K562 (cell line): Measurements from ENCODE around the gene SH3BP5. TPM values are rescaled to one million over a fixed set of nuclear protein-coding genes. Genes with fewer than 3 reads are reported as not detected.

Experiments
- ATF2 ChIP-seq: sonication (generic); formaldehyde crosslinking; IDR thresholded peaks from 2 replicates; pipeline ENCODE4 v1.8.1; 2022; ENCODE audit warnings: missing genetic modification reagents
- CCAR2 ChIP-seq: fragments of 200-400 bp; formaldehyde crosslinking; IDR thresholded peaks from 2 replicates; pipeline ENCODE4 v1.6.1; 2017; ENCODE audit warnings: mild to moderate bottlenecking, low read depth, low read length
- DDX20 ChIP-seq: fragments of 450-650 bp; IDR thresholded peaks from 2 replicates; pipeline ENCODE4 v1.6.1; 2016; ENCODE audit warnings: missing genetic modification characterization, low read depth, mild to moderate bottlenecking, missing compliant biosample characterization, moderate library complexity
- FOSL1 ChIP-seq: fragments of 200-800 bp; sonication (Bioruptor generic); conservative IDR thresholded peaks from 2 replicates; pipeline ENCODE4 v1.6.1; 2016; ENCODE audit warnings: missing genetic modification characterization, missing compliant biosample characterization
- FOXM1 ChIP-seq, 2 experiments: fragments of 450-650 bp in 1 of 2; sonication (generic) in 1 of 2; formaldehyde crosslinking in 1 of 2; IDR thresholded peaks; 2 replicates each; pipeline versions ENCODE4 v1.6.1 to v1.9.0; 2017 to 2022; ENCODE audit warnings: low read depth in 2 of 2, mild to moderate bottlenecking in 2 of 2, missing genetic modification reagents in 1 of 2, moderate library complexity in 1 of 2
- FOXP1 ChIP-seq: sonication (generic); formaldehyde crosslinking; IDR thresholded peaks from 2 replicates; pipeline ENCODE4 v1.8.0; 2022; ENCODE audit warnings: mild to moderate bottlenecking, missing genetic modification reagents
- HCFC1 ChIP-seq: IDR thresholded peaks from 2 replicates; pipeline ENCODE4 v1.6.1; 2012; ENCODE audit warnings: low read depth, low read length, improper control_type of control experiment
- HDAC2 ChIP-seq: fragments of 450-650 bp; IDR thresholded peaks from 2 replicates; pipeline ENCODE4 v1.6.1; 2016; ENCODE audit warnings: mild to moderate bottlenecking
- POLR2H ChIP-seq: IDR thresholded peaks from 2 replicates; pipeline ENCODE4 v1.6.1; 2016; ENCODE audit warnings: missing genetic modification characterization, low read depth, mild to moderate bottlenecking, control low read depth, missing compliant biosample characterization, moderate library complexity
- RBM25 ChIP-seq: fragments of 200-400 bp; formaldehyde crosslinking; IDR thresholded peaks from 2 replicates; pipeline ENCODE4 v1.6.1; 2018; ENCODE audit warnings: low read length, low read depth, moderate library complexity; ENCODE audit not compliant: severe bottlenecking
- RFX5 ChIP-seq: IDR thresholded peaks from 2 replicates; pipeline ENCODE4 v1.6.1; 2011; ENCODE audit warnings: low read depth, mild to moderate bottlenecking, improper control_type of control experiment, low read length
- SMARCA5 ChIP-seq: fragments of 450-650 bp; IDR thresholded peaks from 2 replicates; pipeline ENCODE4 v1.6.1; 2016
- SREBF1 ChIP-seq: fragments of 150-350 bp; IDR thresholded peaks from 2 replicates; pipeline ENCODE4 v1.6.1; 2014; ENCODE audit warnings: antibody characterized with exemption, low read depth, low read length, borderline replicate concordance
- TRIM28 ChIP-seq: fragments of 450-650 bp; IDR thresholded peaks from 2 replicates; pipeline ENCODE4 v1.6.1; 2017
- ZFP30 ChIP-seq: fragments of 250-450 bp; sonication (Bioruptor Pico); IDR thresholded peaks from 2 replicates; pipeline ENCODE4 v1.8.0; 2022; ENCODE audit warnings: moderate library complexity, mild to moderate bottlenecking, inconsistent platforms, borderline replicate concordance
- ZNF655 ChIP-seq: fragments of 250-450 bp; sonication (Bioruptor Pico); IDR thresholded peaks from 2 replicates; pipeline ENCODE4 v1.5.0; 2021
- polyA plus RNA-seq, 8 experiments: library from polyadenylated mRNA; depleted of rRNA in 4 of 8; stranded (reverse) in 5 of 8; unstranded in 3 of 8; fragments of >200 nt; fragmentation: Nextera tagmentation in 2 of 8; fragmentation: Illumina TruSeq in 1 of 8; extraction: Ambion mirVana in 2 of 8; extraction: Trizol in 1 of 8; gene quantifications; 2 replicates each; pipeline versions ENCODE4 v1.2.1 to v1.2.3, GENCODE V29; 2011 to 2014; ENCODE audit warnings: inconsistent platforms in 1 of 8, missing spikeins in 1 of 8
- total RNA-seq, 7 experiments: library from RNA; depleted of rRNA in 6 of 7; stranded (reverse); fragments of >200 nt in 6 of 7; fragmentation: Illumina TruSeq in 2 of 7; extraction: Trizol in 2 of 7; gene quantifications; 2 replicates each; pipeline versions ENCODE4 v1.2.1 to v1.2.3, GENCODE V29; 2011 to 2021; ENCODE audit warnings: low replicate concordance in 1 of 7
- TF ChIP-seq, protein P1 (sequence below): sonication (generic); formaldehyde crosslinking; IDR thresholded peaks from 2 replicates; pipeline ENCODE4 v1.9.0; 2022; ENCODE audit warnings: mild to moderate bottlenecking, missing genetic modification reagents
- TF ChIP-seq, protein P2 (sequence below): fragments of 450-650 bp; formaldehyde crosslinking; IDR thresholded peaks from 2 replicates; pipeline ENCODE4 v1.4.0; 2022; ENCODE audit warnings: missing genetic modification characterization
- TF ChIP-seq, protein P3 (sequence below): sonication (generic); formaldehyde crosslinking; IDR thresholded peaks from 2 replicates; pipeline ENCODE4 v1.8.0; 2022; ENCODE audit warnings: mild to moderate bottlenecking, missing genetic modification reagents
- TF ChIP-seq, protein P4 (sequence below): fragments of 250-450 bp; sonication (Bioruptor Pico); IDR thresholded peaks from 2 replicates; pipeline ENCODE4 v1.4.0; 2020; ENCODE audit warnings: mild to moderate bottlenecking

The SH3BP5 gene
- total and polyA plus RNA-seq, 9 of the 15 experiments (the other 6 are each of a cell fraction or from before 2014, with no cell fraction given) = 2.9 to 29.0 (median 14.9) TPM

DNA sequence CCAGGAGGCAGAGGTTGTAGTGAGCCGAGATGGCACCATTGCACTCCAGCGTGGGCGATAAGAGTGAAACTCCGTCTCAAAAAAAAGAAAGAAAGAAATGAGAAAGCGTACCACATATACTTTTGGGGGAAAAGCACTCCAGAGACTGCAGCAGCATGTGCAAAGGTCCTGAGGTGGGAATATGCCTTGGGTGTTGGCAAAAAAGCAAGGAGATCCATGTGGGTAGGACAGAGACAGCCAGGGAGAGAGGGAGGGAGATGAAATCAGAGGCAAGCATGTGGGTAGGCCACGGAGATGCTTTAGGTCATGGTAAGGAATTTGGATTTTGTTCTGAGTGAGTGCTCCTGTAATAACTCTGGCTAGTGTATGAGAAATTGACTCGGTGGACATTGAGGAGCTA is 3.7 kb upstream of the SH3BP5 start (continued):
- TF ChIP-seq FOXM1 (IDR thresholded peaks at IDR 0.05; ENCODE audit: low read depth) = no peak
- no peak for TF ChIP-seq FOXM1 (CRISPR knock-in tag; IDR thresholded peaks at IDR 0.05; ENCODE audit: low read depth)
- TF ChIP-seq RBM25 = peak; percentile 79
- TF ChIP-seq, protein P1, sequence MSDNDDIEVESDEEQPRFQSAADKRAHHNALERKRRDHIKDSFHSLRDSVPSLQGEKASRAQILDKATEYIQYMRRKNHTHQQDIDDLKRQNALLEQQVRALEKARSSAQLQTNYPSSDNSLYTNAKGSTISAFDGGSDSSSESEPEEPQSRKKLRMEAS (CRISPR knock-in tag) = no peak
- TF ChIP-seq, protein P2, sequence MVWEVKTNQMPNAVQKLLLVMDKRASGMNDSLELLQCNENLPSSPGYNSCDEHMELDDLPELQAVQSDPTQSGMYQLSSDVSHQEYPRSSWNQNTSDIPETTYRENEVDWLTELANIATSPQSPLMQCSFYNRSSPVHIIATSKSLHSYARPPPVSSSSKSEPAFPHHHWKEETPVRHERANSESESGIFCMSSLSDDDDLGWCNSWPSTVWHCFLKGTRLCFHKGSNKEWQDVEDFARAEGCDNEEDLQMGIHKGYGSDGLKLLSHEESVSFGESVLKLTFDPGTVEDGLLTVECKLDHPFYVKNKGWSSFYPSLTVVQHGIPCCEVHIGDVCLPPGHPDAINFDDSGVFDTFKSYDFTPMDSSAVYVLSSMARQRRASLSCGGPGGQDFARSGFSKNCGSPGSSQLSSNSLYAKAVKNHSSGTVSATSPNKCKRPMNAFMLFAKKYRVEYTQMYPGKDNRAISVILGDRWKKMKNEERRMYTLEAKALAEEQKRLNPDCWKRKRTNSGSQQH = no peak
- no peak for TF ChIP-seq ZFP30 (CRISPR knock-in tag)
- no peak for TF ChIP-seq HCFC1
- no peak for TF ChIP-seq FOSL1 (tag)
- no peak for TF ChIP-seq SREBF1
- TF ChIP-seq TRIM28 = no peak
- TF ChIP-seq ATF2 (CRISPR knock-in tag) = no peak
- TF ChIP-seq DDX20 (tag) = no peak
- TF ChIP-seq ZNF655 (CRISPR knock-in tag) = no peak
- no peak for TF ChIP-seq RFX5
- TF ChIP-seq FOXP1 (CRISPR knock-in tag) = no peak
- TF ChIP-seq SMARCA5 = peak; percentile 88
- TF ChIP-seq POLR2H (tag) = no peak
- TF ChIP-seq, protein P3, sequence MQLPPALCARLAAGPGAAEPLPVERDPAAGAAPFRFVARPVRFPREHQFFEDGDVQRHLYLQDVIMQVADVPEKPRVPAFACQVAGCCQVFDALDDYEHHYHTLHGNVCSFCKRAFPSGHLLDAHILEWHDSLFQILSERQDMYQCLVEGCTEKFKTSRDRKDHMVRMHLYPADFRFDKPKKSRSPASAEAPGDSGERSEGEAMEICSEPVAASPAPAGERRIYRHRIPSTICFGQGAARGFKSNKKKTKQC = no peak
- no peak for TF ChIP-seq CCAR2
- peak; percentile 54; the same call in 1 of the 2 replicates for TF ChIP-seq HDAC2
- TF ChIP-seq, protein P4, sequence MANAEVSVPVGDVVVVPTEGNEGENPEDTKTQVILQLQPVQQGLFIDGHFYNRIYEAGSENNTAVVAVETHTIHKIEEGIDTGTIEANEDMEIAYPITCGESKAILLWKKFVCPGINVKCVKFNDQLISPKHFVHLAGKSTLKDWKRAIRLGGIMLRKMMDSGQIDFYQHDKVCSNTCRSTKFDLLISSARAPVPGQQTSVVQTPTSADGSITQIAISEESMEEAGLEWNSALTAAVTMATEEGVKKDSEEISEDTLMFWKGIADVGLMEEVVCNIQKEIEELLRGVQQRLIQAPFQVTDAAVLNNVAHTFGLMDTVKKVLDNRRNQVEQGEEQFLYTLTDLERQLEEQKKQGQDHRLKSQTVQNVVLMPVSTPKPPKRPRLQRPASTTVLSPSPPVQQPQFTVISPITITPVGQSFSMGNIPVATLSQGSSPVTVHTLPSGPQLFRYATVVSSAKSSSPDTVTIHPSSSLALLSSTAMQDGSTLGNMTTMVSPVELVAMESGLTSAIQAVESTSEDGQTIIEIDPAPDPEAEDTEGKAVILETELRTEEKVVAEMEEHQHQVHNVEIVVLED (CRISPR knock-in tag) = no peak
